HG03342 (cell line): ENCODE measurements around the gene DHTKD1.

Source experiments
- ATAC-seq: cut with Tn5 transposase; IDR thresholded peaks from one replicate; pipeline ENCODE4 v1.9.1; 2021; ENCODE audit warnings: mild to moderate bottlenecking, moderate library complexity; ENCODE audit not compliant: unreplicated experiment

The DHTKD1 gene

GRCh38 chr10:12068449-12069269, at the start of gene DHTKD1:
Gene DHTKD1 (plus strand): TSS chr10:12068954. CDS start chr10:12069034, 80 bp downstream.
- peak; percentile 96 for ATAC-seq

- ATAC-seq = no peak
Measured at GRCh38 chr10:12019283-12019971, 49.3 kb upstream of the DHTKD1 start.

- no peak for ATAC-seq
Measured at GRCh38 chr10:12020574-12020973, 48.2 kb upstream of the DHTKD1 start.

GRCh38 chr10:12022580-12023257, 46.0 kb upstream of the DHTKD1 start:
- ATAC-seq = no peak

GRCh38 chr10:12025591-12025990, 43.2 kb upstream of the DHTKD1 start:
- no peak for ATAC-seq

GRCh38 chr10:12027539-12027938, 41.2 kb upstream of the DHTKD1 start:
- peak; percentile 90 for ATAC-seq

- no peak for ATAC-seq
Measured at GRCh38 chr10:12031404-12031803, 37.4 kb upstream of the DHTKD1 start.

- no peak for ATAC-seq
Measured at GRCh38 chr10:12036073-12036655, 32.6 kb upstream of the DHTKD1 start.

- no peak for ATAC-seq
Measured at GRCh38 chr10:12041766-12042408, 26.9 kb upstream of the DHTKD1 start.

GRCh38 chr10:12042409-12042796, 26.4 kb upstream of the DHTKD1 start:
- peak; percentile 0 for ATAC-seq

- ATAC-seq = peak; percentile 54
Measured at GRCh38 chr10:12042797-12043651, 25.7 kb upstream of the DHTKD1 start, which contains the start of gene UPF2. Gene UPF2 (minus strand): TSS chr10:12042809. CDS start chr10:12035423, 7,386 bp downstream.

- ATAC-seq = no peak
Measured at GRCh38 chr10:12045596-12045995, 23.2 kb upstream of the DHTKD1 start.

GRCh38 chr10:12048547-12048946, 20.2 kb upstream of the DHTKD1 start:
- ATAC-seq = no peak

GRCh38 chr10:12050528-12050927, 18.2 kb upstream of the DHTKD1 start:
- ATAC-seq = no peak

GRCh38 chr10:12051241-12051640, 17.5 kb upstream of the DHTKD1 start:
- ATAC-seq = no peak

- no peak for ATAC-seq
Measured at GRCh38 chr10:12055732-12056131, 13.0 kb upstream of the DHTKD1 start.

GRCh38 chr10:12056748-12057147, 12.0 kb upstream of the DHTKD1 start:
- ATAC-seq = no peak

- no peak for ATAC-seq
Measured at GRCh38 chr10:12061124-12061523, 7.6 kb upstream of the DHTKD1 start.

GRCh38 chr10:12062754-12063482, 5.8 kb upstream of the DHTKD1 start:
- no peak for ATAC-seq
